ENCODE results near the gene HIBADH.

The HIBADH gene

GRCh38 chr7:27635728-27636127 lies 27.0 kb downstream of the HIBADH start:
- DNase-seq = no peak

DNA sequence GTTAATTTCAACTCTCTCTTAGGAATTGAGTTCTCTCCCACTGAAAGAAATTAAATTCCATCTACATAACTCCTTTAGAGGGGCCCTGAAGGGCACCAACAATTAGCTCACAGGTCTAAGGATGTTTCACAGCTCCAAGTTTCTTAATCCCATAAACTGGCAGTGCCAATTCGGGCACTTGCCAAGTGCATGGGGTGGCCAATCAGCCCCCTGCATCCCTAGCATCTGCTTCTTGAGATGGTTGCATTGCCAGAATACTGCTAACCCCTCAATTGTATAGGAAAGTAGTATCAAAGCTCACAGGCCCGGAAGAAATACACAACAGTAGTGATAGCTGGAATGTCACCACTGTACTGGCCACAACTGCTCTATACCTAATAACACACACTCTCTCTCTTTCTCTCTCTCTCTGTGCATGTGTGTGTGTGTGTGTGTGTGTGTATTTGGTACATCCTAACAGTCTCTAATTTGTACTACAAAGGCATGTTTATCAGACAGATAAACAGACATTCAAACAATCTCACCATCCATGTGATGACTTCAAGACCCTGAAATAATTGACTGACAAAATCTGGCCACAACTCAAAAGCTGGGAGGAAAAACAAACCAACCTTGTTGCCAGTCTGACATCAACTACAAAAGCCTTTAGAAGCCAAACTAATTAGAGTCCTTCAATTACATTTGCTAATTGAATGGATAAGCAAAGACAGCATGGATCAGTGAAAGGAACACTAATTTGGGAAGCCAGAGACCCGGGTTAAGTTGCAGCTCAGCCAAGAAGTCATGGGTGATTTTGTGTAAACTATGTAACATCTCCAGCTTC lies 27.8 kb downstream of the HIBADH start:
- DNase-seq = no peak

DNA sequence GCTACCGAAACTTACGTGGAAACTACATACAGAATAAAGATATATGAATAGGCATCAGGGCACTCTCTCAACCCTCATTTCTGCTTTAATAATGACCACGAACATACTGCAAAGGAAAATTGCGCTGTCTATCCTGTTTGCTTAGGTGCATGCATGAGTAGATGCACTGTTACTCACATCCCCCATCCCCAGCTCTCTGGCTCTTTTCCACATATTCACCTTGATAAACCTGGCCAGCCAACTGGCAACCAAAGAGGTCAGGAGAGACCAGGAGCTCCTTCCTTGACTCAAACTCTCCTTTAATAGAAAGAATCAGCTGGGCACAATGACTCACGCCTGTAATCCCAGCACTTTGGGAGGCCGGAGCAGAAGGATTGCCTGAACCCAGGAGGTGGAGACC lies 29.6 kb downstream of the HIBADH start:
- DNase-seq = no peak

DNA sequence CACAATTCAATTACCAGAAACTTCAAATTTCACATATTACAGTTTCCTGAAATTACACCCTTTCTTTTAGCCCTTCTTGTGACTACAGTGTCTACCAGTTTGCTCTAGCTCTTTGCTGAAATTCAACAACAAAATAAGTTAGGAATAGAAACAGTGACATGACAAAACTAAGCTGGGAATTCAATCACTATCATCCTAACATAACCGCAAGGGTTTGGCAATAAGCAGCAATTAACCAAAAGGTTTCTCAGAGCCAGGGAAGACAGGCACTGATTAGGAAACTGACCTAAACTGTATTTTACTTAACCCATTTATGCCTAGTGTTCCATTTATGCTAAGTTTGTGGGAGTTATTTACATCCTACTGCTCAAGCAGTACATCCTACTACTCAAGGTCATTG lies 31.3 kb downstream of the HIBADH start:
- no peak for DNase-seq

DNA sequence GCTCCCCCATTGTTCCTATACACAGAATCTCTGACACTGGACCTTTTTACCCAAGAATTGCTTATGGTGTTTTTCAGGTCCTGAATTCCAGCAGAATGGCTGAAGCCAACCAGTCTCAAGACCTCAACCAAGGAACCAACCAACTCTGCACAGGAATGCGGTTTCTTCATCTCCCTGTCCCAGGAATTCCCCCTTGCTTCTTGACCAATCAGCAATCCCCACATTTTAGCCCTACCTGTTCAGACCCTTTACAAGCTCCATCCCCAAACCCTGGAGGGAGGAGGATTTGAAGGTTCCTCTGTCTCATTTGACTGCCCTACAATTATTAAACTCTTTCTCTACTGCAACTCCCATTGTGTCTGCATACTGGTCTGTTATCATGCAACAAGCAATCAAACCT lies 35.5 kb downstream of the HIBADH start:
- DNase-seq = no peak

- no peak for DNase-seq
Measured at GRCh38 chr7:27619492-27619891, 43.2 kb downstream of the HIBADH start.

GRCh38 chr7:27617651-27618381 lies 44.9 kb downstream of the HIBADH start:
- no peak for DNase-seq

- DNase-seq = no peak
Measured at GRCh38 chr7:27616914-27617548, 45.7 kb downstream of the HIBADH start.

- DNase-seq = no peak
Measured at GRCh38 chr7:27616186-27616491, 46.5 kb downstream of the HIBADH start.

DNA sequence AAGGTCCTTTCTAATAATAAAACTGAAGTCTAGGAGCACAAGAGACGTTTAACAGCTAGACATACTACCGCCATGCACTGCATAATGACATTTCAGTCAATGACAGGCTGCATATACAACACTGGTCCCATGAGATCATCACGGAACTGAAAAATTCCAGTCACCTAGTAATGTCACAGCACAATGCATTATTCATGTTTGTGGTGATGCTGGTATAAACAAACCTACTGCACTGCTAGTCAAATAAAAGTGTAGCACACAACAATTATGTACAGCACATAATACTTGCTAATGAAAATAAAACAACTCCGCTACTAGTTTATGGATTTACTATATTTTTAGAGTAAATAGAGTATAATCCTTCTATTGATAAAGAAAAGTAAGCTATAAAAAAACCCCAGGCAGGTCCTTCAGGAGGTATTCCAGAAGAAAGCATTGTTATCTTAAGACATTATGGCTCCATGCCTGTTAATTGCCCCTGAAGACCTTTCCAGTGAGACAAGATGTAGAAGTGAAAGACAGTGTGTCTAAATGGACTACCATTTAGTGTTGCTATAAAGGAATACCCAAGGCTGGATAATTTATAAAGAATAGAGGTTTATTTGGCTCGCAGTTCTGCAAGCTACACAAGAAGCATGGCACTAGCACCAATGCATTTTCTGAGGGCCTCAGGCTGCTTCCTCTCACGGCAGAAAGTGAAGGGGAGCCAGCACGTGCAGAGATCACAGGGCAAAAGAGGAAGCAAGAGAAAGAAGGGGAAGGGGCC lies 47.1 kb downstream of the HIBADH start:
- DNase-seq = no peak

- no peak for DNase-seq
Measured at GRCh38 chr7:27614095-27614494, 48.6 kb downstream of the HIBADH start.

DNA sequence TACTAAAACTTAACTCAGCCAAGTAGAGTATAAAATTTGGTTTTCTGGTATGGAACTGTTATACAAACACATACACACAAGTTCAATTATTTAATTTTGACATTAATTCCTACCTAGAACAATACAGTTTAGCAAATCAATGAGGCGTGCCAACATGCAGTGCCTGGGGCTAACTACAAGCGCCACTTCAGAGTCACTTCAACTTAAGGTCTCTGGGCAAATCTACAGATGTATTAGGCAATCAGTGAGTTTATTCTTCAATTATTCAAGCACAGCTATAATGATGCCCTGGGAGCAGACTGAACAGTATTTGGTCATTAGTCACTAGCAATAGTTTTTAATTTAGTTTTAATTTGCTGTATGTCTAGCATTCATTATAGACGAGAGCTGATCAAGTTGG lies 51.6 kb downstream of the HIBADH start:
- no peak for DNase-seq

- DNase-seq = no peak
Measured at GRCh38 chr7:27608776-27609495, 53.7 kb downstream of the HIBADH start.

DNA sequence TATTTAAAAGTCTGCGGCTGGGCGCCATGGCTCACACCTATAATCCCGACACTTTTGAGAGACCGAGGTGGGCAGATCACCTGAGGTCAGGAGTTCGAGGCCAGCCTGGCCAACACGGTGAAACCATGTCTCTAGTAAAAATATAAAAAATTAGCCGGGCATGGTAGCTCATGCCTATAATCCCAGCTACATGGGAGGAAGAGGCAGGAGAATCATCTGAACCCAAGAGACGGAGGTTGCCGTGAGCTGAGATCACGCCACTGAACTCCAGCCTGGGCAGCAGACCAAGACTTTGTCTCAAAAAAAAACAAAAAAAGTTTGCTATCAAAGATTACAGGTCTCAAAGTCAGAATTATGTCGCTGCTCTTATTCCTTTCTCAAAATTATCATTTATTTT lies 55.5 kb downstream of the HIBADH start:
- no peak for DNase-seq

DNA sequence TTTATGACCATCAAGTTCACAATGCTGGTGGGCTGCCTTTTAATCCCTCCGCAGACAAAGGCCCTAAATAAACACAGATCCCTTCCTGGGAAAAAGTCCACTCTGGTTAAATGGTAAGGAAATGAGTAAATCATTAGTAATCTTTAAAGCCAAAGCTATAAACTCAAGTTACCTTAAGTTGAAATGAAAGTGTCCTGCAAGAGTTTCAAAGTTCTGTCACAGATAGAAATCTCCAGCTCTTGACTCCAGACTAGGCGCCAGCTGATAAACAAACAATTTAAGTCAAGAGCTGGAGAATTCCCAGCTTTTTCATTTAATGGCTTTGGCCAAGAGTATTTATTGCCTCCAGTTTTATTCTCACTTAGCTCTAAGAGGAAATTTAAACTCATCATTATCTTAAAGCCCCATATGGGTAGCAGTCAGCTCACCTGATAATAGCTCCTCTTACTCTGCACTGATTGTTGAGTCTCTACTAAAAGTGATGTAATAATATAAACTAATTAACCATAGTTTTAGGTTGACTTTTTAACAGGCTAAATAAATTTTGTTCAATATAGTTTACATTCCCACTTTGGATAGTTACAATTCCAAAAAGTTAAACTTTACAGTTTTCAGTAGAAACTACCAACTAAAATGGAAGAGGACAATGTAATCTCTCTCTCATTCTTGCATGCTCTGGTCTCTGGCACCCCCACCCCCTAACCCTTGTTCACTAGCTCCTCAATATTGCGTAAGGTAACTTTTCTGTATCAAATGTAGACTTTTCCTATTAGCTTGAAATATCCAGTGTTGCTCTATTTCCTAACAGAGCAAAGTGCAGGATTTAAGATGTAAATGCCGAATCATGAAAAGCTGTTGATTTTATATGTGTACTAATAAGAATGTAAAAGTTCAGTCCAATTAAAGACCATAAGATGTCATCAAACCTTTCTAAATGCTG lies 56.1 kb downstream of the HIBADH start:
- DNase-seq = no peak

- DNase-seq = no peak
Measured at GRCh38 chr7:27605689-27606269, 56.9 kb downstream of the HIBADH start.

- no peak for DNase-seq
Measured at GRCh38 chr7:27605283-27605682, 57.4 kb downstream of the HIBADH start.

- no peak for DNase-seq
Measured at GRCh38 chr7:27603813-27604212, 58.9 kb downstream of the HIBADH start.

DNA sequence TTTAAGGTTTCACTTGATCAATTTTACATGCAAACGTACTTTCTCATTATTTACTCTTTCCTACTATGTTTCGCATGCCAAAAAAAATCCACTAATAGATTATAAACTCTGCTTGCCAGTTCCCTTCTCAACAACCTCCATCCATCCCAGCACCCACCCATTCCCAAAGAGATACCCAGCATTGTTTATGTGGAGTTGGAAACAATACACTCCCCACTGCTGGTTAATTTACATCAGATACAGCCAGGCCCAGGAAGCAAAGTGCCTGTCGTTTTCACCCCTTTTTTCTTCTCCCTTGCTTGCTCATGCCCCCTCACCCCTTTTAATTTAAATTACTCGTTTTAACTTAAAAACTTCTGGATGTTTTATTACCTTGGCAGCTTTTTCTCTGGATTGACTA lies 59.9 kb downstream of the HIBADH start:
- no peak for DNase-seq

DNA sequence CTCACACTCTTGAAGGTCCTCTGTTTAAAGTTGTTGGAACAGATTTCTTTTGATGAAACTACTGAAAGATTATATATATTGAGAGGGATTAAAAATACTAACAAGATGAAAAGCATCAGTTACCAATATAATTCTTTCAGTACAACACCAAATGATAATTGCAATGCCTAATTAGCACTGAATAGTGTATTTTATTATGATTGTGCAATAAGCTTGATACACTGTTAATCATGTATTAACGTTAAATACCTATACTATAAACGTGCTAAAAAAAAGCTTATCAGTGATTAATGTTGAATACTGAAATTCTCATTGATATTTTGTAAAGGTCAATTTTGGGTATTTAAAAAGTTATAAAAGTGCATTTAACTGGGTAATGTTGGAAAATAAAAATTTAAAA lies 61.5 kb downstream of the HIBADH start:
- DNase-seq = no peak

- no peak for DNase-seq
Measured at GRCh38 chr7:27600247-27600646, 62.4 kb downstream of the HIBADH start.
